GM18526 (cell line): ENCODE results near the gene CCNG1.

Experiments
- POLR2A ChIP-seq: IDR thresholded peaks from 3 replicates; pipeline ENCODE4 v1.6.1; 2011; ENCODE audit not compliant: insufficient read length; ENCODE audit errors: extremely low read depth

The CCNG1 gene

DNA sequence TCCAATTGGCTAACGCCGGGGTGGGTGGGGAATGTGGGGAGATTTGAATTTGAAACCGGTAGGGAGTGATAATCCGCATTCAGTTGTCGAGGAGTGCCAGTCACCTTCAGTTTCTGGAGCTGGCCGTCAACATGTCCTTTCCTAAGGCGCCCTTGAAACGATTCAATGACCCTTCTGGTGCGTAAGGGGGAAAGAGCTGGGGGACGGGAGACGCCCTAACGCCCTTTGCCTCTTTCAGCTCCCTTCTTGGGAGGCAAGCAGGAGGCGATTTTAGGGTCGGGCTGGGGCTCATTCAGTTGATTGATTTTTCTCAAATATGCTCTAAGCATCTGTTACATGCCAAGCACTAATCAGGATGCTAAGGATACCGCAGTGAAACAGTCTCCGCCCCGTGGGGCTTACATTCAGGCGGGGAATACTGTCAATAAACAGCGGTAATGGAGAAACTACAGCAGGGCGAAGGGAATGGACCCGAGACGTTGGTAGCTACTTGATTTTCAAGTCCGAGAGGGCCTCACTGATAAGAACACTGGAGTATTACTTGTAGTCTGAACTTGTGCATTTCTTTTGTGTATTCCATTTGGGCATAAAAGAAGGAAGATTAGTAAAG, 23.3 kb downstream of the CCNG1 start, which contains the start of gene HMMR:
Gene HMMR, plus strand, starts transcription at position 71 of the 610 bp plus-strand sequence. Its CDS starts 61 bp downstream, at position 132.
- TF ChIP-seq POLR2A = peak; percentile 64

DNA sequence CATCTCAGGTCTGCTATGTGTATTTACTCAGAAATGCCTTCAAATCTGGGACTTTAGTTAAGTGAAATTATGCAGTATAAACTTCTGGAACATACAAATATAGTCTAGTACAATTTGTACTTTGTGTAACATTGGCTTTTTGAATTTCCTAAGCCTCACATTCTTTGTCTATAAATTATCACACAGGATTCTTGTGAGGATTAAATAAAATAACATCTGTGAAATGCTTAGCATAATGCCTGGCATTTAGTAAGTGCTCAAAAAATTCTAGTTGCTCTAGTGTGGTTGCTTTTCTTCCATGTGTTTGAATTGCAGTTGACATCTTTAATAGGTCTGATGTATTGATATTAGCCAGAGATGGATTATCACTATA, 25.7 kb downstream of the CCNG1 start:
- no peak for TF ChIP-seq POLR2A

DNA sequence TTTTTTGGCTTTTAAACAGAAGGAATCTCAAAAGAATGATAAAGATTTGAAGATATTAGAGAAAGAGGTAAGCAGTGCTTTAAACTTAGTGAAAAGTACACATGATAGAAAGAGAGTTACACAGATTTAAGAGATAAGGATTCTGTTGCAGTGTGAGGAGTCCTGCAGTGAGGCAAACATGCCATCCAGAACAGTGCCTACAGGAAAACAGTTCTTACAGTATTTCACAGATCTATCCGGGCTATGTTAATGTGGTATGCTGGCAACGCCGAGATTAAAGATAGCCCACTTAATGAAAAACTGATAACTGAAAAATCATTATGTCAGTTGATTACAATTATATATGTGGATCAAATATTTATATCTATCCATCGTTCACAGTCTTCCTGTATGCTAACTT, 30.3 kb downstream of the CCNG1 start:
- TF ChIP-seq POLR2A = no peak

DNA sequence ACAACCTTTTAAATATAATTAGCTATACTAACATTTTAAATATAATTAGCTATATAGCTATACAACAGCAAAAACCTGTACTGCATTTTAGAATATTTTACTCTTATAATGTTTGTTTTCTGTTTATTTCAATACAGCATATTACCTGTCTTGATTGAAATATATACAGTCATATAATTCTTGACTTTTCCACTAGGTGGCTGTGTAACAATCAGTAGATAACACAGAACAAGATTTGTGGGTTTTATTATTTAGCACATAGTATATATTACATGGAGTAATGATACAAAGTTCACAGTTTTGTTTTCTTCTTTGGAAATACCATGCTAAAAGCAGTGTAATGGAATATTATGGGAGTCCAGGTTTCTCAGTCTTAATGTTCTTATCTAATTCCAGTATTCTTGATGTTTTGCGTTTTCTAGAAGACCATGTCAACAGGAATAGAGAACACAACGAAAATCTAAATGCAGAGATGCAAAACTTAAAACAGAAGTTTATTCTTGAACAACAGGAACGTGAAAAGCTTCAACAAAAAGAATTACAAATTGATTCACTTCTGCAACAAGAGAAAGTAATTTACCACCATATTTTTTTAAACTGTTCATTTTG, 36.3 kb downstream of the CCNG1 start:
- TF ChIP-seq POLR2A = no peak

DNA sequence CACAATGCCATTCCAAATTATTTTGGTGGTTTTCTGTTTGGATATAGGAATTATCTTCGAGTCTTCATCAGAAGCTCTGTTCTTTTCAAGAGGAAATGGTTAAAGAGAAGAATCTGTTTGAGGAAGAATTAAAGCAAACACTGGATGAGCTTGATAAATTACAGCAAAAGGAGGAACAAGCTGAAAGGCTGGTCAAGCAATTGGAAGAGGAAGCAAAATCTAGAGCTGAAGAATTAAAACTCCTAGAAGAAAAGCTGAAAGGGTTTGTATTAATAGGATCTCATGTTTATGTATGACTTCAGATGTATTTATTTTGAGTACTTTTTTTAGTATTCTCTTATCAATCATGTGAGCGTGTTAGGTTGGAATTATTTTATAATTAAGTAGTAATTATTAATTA, 38.0 kb downstream of the CCNG1 start:
- TF ChIP-seq POLR2A = no peak

DNA sequence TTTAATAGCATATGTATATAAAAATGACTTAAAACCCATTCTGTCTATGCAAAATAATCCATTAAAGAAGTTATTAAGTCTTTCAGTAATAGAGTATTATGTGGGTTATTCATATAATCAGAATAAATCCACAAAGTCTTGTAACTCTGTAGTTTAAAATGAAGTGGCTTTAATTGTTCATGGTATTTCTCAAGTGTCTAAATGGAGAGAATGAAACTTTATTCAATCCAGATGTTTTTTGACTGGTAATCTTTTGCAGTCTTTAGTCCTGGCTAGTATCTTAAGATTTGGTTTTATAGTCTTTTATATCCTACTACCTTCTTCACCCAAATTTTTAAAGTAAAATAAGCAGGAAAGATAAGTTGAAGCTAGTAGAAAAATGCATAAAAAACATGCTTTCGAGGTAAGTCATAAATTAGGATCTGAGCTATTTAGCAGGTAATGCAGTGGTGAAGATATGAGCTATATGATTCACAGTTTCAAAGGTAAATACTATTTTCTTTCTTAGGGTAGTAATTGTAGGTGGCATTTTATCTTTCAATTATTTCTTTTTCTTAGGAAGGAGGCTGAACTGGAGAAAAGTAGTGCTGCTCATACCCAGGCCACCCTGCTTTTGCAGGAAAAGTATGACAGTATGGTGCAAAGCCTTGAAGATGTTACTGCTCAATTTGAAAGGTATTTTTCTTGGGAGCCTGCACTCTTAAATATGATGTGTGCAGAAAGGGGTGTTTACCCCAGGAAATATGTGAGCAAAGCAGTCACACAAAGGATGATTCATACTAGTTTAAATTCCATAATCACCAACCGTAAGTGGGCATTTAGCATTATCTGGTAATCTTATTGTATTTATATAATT, 41.0 kb downstream of the CCNG1 start:
- no peak for TF ChIP-seq POLR2A

DNA sequence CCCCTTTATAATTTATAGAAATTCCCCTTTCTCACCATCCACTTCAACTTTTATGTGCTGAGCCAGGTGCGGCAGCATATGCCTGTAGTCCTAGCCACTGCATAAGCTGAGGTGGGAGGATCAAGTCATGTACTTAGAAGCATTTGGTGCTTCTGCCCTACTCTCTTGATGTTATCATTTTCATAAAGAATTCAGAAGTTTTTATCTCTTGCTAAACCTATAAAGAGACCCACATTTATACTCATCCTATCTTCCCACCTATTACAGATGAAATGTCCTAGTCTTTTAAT, 41.5 kb downstream of the CCNG1 start:
- no peak for TF ChIP-seq POLR2A

DNA sequence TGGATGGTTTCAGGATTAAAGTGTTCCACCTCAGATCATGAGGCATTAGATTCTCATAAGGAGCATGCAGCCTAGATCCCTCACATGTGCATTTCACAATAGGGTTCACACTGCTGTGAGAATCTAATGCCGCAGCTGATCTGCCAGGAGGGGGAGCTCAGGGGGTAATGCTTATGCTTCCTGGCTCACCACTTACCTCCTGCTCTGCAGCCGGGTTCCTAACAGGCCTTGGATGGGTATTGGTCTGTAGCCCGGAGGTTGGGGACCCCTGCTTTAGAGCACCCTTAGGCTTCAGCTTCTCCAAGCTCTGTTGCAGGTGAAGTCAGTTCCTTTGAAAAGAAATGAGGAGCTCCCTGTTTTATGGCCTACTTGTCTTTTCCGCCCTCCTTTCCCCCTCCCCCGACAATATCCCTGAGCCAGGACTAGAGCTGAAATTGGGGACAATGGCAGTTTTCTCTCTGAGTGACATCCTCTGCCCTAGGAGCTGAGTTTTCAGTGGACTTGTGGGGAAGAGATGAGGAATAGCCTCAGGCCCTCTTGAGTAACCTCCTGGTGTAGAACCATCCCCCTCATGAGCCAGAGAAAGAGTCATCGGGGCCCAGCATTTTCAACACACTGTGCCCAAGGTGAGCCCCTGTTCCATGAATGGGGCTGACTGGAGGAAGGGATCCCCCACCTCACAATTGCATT, 51.8 kb downstream of the CCNG1 start:
- no peak for TF ChIP-seq POLR2A

DNA sequence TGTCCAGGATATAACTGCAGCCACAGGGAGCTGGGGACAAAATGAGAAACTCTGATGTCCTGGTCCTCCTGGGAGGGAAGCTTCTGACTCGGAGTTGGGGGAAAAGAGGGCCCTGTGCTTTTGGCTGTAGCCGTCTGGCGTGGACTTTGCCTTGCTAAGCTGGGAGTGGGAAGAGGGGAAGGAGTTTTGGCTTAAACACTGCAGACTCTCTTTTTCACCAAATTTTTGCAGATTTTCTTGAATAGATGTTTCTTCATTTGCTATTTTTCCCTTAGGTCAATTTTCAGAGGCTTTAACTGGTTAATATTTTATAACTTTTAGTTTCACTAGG, 52.3 kb downstream of the CCNG1 start:
- TF ChIP-seq POLR2A = no peak
